Stimulated activated CD8-positive, alpha-beta memory T cell treated with anti-CD3 and anti-CD28 coated beads, Interleukin-15, amount 100 ng/mL, for 1 hour (primary cell): ENCODE measurements around the gene PLA2G4A.

ENCODE experiments used
- DNase-seq: peaks from one replicate; pipeline ENCODE4 v3.0.0-alpha.2; 2020; ENCODE audit warnings: low read depth

The PLA2G4A gene

GRCh38 chr1:186834399-186834958 lies 5.7 kb downstream of the PLA2G4A start:
- DNase-seq, result no peak

- DNase-seq, result no peak
Measured at GRCh38 chr1:186835448-186835847, 6.7 kb downstream of the PLA2G4A start.

DNA sequence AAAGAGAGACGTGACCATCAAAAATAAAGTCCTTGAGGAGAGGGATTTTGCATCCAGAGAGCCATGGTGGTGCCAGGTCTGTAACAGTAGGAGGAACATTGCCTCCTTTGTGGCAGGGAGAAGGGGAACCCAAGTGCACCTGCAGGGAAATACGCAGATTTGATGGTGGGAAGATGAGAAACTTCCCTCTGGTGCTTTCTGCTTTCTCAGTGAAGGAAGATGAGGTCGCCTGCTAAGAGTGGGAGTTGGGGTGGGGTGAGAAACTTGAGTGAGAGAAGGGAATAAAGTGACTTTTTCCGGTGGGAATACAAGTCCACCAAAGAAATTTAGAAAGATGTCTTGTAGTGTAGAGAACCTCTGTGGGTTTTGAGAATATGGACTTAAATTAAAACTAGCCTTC lies 9.1 kb downstream of the PLA2G4A start:
- no peak for DNase-seq

DNA sequence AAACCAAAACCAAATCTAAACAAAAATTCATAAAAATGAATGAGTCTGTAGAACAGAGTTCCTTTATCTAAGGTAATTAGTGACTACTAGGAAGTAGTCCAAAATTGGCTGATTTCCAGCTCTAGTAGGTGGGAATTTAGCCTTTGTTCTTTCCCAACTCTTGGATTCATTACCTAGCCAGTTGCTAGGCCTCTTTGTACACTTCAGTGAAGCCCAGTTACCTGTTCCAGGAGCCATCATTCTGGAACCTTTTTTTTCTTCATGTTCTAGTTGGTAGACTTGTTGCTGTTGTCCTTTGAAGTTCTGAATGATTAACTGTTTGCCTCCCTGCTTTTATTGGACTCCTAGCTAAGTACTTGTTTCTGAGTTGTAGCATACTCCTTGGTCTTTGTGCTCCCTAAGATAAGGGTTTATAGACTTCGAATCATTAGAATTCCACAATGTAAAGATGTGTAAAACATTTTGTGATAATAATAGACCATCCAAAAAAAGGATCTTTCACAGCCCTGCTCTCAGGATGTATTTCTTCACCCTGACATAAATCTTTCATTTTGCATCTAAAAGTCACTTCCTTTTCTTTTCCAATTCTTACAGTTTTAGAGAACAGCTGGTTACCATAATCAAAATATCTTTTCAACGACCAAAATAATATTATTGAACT lies 9.8 kb downstream of the PLA2G4A start:
- no peak for DNase-seq

DNA sequence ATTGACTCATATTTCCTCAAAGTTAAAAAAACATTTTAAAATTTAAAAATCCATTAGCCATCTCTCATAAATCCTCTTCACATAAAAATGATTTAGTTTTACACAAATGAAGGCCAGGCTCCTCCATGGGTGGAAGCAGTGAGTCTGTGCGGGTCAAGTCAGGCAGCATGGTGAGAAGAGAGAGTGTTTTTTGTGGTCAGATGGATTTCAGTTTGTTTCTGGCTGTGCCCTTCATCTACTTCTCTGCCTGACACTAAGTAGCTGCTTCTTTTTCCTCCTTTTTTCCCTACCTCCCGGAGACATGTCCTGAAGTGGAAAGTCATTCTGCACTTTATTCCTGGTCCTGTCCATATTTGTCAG lies 10.3 kb downstream of the PLA2G4A start:
- DNase-seq, result no peak

DNA sequence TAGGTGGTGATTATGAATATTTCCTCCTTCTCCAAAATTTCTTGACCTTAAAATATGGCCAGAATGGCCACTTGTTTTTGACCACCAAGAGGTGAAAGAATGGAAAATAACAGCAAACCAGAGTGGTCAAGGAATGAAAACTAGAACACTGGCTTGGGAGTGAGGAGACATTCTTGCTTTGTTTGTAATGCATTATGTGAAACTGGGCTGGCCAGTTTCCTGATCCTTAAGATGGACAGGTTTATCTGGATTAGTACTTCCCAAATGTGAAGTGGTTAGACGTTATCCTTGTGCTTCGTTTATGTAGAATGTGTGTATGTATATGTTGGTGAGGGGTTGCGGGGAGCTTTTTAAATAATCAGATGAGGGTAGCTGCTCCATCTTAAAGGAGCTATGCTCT lies 12.8 kb downstream of the PLA2G4A start:
- DNase-seq, result no peak

- no peak for DNase-seq
Measured at GRCh38 chr1:186842547-186842946, 13.8 kb downstream of the PLA2G4A start.

DNA sequence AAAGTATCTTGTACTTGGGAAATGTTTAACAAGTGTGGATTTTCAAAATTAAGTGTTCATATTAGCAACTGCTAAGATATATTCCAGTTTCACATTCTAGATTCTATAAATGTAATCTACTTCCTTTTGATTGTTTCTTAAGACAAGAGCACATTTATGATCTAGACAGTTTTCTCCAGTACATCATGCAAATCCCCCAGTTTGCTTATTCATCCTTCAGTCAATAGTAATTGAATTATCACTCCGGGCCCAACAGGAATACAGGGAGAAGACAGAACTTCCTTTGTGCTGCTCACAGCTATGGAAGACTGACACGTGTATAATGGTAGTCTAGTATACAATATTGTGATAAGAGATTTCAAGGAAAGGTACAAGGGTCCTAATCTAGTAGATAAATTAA lies 14.5 kb downstream of the PLA2G4A start:
- DNase-seq, result no peak

DNA sequence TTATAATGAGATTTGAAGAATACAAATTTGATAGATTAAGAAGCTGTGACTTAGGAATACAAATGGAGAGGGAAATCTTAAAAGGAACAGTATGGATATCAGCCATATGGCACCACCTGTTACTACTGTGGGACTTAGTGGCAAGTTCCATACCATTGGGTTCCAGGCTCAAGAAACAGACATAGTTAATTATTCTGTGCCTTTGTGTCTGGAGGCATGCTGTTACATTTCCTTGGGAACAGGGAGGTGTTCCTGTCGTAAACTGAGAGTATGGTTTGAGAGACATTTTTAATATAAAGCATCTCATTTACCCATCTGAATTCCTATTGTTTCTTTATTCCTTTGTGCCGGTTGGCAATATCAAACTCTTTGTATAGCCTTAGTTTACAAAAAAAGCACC lies 15.2 kb downstream of the PLA2G4A start:
- no peak for DNase-seq

GRCh38 chr1:186845576-186846210 lies 16.9 kb downstream of the PLA2G4A start:
- DNase-seq, result no peak

DNA sequence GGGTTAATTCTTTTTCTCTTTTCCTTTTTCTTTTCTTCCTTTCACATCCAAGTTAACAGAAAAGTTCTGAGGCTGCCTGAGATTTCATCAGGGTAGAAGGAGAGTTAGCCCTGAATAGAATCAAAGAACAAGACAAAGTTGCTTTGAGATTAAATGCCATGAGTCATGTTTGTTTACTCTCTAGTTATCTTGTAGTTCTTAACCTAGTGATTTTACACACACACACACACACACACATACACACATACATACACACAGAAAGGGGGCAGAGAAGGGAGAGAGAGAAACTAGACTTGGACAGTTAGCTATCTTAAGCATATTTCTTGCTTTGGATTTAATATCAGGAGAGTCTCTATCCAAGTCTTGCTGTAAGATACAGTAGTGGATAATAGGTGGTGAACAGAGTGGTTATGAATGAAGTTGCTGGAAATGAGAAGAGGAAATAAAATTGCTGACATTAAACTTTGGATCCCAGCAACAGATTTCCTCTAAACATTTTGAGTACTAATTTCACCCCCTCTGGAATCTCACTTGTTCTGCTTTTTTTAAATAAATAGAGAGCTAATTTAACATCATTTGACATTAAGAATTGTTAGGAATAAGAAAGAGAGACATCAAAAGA lies 19.9 kb downstream of the PLA2G4A start:
- no peak for DNase-seq

DNA sequence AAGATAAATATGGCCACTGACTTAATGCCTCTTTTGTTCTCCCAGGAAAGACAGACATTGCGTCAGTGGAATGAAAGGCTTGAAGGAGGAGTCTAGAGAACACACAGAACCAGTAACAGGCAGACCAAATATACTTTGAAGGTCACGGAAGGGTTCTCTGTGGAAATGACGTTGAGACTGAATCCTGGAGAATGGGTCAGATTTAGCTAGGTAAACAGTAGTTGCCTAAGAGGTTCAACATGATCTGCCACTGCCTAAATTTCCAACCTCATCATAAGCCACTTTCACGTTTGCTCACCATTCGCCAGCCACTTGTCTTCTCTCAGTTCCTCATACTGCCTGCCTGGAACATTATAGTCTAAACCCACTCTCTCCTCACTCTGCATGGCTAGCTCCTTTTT lies 20.5 kb downstream of the PLA2G4A start:
- no peak for DNase-seq

DNA sequence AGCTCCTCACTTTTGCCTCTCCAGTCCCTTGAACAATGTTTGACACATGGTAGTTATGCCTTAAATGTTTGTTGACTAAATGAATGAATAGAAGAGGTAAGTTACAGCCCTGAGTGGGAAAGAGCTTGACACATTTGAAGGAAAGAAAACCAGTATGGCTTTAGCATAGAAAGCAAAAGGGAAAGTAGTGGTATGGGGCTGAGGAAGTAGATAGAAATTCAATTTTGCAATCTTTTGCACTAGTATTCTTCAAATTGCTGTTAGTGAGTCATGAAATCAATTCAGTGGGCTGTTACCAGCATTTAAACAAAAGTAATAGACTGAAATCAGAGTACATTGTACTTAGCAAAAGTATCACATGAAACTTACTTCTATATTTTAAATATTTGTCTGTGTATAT lies 21.1 kb downstream of the PLA2G4A start:
- DNase-seq, result no peak

DNA sequence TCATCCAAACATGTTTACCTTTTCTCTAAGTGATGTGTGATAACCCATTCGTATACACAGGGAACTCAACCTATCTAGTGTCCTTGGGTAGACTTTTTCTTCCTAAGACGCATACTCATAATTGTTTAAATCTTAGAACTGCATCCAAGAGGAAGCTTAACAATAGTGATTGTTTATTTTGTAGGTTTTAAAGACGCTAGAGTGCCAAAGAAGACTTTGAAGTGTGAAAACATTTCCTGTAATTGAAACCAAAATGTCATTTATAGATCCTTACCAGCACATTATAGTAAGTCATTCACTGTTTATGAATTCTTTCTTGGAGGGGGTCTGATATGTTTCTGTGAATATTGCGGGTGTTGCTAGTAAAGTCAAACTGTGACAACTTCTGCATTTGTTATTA lies 25.4 kb downstream of the PLA2G4A start:
- DNase-seq, result no peak

- no peak for DNase-seq
Measured at GRCh38 chr1:186858923-186859322, 30.2 kb downstream of the PLA2G4A start.

DNA sequence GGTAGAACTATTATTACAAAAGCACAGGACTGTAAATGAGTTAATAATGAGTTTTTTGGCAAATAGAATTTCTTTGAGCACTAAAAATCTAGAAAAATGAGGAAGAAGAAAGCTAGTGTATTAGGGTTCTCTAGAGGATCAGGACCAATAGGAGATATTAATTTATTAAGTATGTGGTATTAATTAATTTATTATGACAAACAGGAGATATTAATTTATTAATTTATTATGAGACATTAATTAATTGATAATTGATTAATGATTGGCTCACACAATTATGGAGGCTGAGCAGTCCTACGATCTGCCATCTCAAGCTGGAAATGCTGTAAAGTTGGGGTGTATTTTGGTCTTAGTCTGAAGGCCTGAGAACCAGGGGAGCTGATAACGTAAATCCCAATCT lies 31.2 kb downstream of the PLA2G4A start:
- no peak for DNase-seq

DNA sequence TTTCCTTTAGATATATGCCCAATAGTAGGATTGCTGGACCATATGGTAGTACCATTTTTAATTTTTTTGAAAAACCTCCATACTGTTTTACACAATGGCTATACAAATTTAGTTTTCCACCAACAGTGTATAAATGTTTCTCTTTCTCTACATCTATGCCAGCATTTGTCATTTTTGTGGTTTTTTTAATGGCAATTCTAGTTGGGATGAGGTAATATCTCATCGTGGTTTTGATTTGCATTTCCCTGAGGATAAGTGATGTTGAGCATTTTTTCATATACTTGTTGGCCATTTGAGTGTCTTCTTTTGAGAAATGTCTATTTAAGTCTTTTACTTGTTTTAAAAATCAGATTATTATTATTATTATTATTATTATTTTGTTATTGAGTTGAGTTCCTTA lies 35.5 kb downstream of the PLA2G4A start:
- no peak for DNase-seq

GRCh38 chr1:186865253-186865652 lies 36.5 kb downstream of the PLA2G4A start:
- DNase-seq, result no peak

DNA sequence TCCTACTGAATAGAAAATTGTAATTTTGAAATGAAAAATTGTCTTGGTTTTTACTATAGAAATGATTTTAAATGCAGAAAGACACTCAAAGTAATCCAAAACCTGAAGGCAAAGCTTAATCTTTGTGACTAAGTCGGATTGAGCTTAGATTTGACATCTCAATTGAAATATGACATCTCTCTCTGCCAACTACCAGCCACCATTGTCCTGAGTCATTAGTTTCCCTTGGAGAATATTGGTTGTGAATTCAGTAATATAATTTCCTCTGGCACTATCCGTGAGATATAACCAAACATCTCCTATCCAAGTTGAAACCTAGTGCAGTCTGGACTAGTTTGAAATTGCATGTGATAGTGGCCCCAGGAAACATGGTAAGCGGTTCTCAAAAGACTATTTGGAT lies 37.1 kb downstream of the PLA2G4A start:
- no peak for DNase-seq

GRCh38 chr1:186869526-186870228 lies 40.9 kb downstream of the PLA2G4A start:
- no peak for DNase-seq

DNA sequence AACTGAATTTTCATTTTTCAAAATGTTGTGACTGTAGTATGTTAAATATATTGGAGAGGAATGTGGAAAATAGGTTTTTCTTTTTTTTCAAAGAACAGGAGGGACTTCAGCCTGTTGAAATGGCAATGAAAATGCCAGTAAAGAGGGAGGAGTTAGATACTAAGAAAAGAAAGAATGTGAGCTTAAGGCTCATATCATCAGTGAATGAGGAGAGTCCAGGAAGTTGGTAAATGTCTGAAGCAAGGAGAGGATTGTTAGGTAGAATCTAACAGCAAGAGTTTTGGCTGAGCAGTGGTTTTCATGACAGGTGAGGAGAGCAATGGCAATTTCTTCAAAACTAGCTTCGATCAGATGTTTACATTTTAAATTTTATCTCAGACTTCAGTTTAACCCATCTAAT lies 43.0 kb downstream of the PLA2G4A start:
- DNase-seq, result no peak

GRCh38 chr1:186872291-186872690 lies 43.5 kb downstream of the PLA2G4A start:
- DNase-seq, result no peak

GRCh38 chr1:186873687-186874086 lies 44.9 kb downstream of the PLA2G4A start:
- no peak for DNase-seq
